Left lung (tissue), 10 donors: ENCODE results near the gene IMMP2L. TPM values are rescaled to one million over a fixed set of nuclear protein-coding genes. Genes with fewer than 3 reads are reported as not detected.
A peak's percentile ranks its signal among the peaks of the same experiment; 100 is the strongest.

Experiments
- ATAC-seq: fragments of 200-7000 bp; cut with Tn5 transposase; one replicate; pipeline ENCODE4 v1.9.1; 2020; ENCODE audit warnings: moderate library complexity
- DNase-seq, 4 donors: peaks; one replicate each; pipeline ENCODE4 v3.0.0-alpha.2; 2013 to 2020
- H3K27ac ChIP-seq, 2 donors: fragments of 200-600 bp; sonication (generic) in 1 of 2; one replicate each; pipeline versions ENCODE4 v1.5.0 to v1.8.0; 2020 to 2021
- H3K27me3 ChIP-seq, 2 donors: fragments of 200-600 bp; sonication (generic) in 1 of 2; one replicate each; pipeline versions ENCODE4 v1.5.0 to v1.8.0; 2020 to 2021
- H3K36me3 ChIP-seq, 2 donors: fragments of 200-600 bp; sonication (generic) in 1 of 2; one replicate each; pipeline versions ENCODE4 v1.5.0 to v1.8.0; 2020 to 2021
- H3K4me1 ChIP-seq, 2 donors: fragments of 200-600 bp; one replicate each; pipeline ENCODE4 v1.8.0; 2021
- H3K4me3 ChIP-seq, 2 donors: fragments of 200-600 bp; sonication (generic) in 1 of 2; one replicate each; pipeline versions ENCODE4 v1.5.0 to v1.8.0; 2020 to 2021; ENCODE audit warnings: mild to moderate bottlenecking in 1 of 2
- H3K9me3 ChIP-seq, 2 donors: fragments of 200-600 bp; sonication (generic) in 1 of 2; one replicate each; pipeline versions ENCODE4 v1.5.0 to v1.8.0; 2020 to 2021
- intact Hi-C, 2 donors: fragments of 100-400 bp; cut with DNase I; formaldehyde crosslinking; loops; one replicate each; pipeline versions ENCODE4 v1.11.2 to v1.14.2; 2022
- polyA plus RNA-seq, 6 donors: library from polyadenylated mRNA; unstranded; fragments of 120-200 nt; gene quantifications; one replicate each; pipeline ENCODE4 v1.2.1, GENCODE V29; 2013; ENCODE audit not compliant: insufficient read length in 6 of 6
- total RNA-seq, 2 donors: library from RNA; stranded (reverse); fragmentation: NEBNext Ultra II Directional; extraction: Animal tissue kit (Norgen Biotek cat#: 25700); gene quantifications; one replicate each; pipeline ENCODE4 v1.2.1, GENCODE V29; 2021
- TF ChIP-seq, protein P1 (sequence below), 2 donors: fragments of 200-600 bp; sonication (generic) in 1 of 2; IDR thresholded peaks; one replicate each; pipeline versions ENCODE4 v1.5.0 to v1.8.0; 2021; ENCODE audit warnings: antibody characterized with exemption in 2 of 2
- donor health status: DM: no; HTN: yes; CAD: no.
- donor health status: DM: no; HTN: no; CAD: no.

Gene IMMP2L
- total and polyA plus RNA-seq, 8 donors, result 10.3 to 30.1 (median 25.7) TPM

- H3K4me1 ChIP-seq, result no peaks in the 10 kb centered on the region
- no peak for DNase-seq
- no peak overlapping the region for H3K4me3 ChIP-seq
- no peaks in the 10 kb centered on the region for H3K27me3 ChIP-seq
- no peak for ATAC-seq
- H3K36me3 ChIP-seq, result no peaks in the 10 kb centered on the region
- no peak overlapping the region for H3K27ac ChIP-seq
- intact Hi-C loops, result no loop called here
- TF ChIP-seq, protein P1, sequence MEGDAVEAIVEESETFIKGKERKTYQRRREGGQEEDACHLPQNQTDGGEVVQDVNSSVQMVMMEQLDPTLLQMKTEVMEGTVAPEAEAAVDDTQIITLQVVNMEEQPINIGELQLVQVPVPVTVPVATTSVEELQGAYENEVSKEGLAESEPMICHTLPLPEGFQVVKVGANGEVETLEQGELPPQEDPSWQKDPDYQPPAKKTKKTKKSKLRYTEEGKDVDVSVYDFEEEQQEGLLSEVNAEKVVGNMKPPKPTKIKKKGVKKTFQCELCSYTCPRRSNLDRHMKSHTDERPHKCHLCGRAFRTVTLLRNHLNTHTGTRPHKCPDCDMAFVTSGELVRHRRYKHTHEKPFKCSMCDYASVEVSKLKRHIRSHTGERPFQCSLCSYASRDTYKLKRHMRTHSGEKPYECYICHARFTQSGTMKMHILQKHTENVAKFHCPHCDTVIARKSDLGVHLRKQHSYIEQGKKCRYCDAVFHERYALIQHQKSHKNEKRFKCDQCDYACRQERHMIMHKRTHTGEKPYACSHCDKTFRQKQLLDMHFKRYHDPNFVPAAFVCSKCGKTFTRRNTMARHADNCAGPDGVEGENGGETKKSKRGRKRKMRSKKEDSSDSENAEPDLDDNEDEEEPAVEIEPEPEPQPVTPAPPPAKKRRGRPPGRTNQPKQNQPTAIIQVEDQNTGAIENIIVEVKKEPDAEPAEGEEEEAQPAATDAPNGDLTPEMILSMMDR (IDR thresholded peaks at IDR 0.05), result no peak
- no peaks in the 10 kb centered on the region for H3K9me3 ChIP-seq
Observed at GRCh38 chr7:111056371-111056770, 505.9 kb downstream of the IMMP2L start.

DNA sequence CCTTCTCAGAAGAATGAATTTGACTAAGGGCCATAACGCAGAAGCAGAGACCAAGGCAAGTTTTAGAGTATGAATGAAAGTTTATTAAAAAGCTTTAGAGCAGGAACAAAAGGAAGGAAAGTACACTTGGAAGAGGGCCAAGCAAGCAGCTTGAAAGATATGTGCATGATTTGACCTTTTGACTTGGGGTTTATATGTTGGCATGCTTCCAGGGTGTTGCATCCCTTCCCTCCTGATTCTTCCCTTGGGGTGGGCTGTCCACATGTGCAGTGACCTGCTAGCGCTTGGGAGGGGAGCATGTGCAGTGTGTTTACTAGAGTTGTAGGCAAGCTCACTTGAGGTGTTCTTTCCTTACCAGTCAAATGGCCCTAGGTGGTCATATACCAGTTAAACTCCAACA lies 509.3 kb downstream of the IMMP2L start:
- TF ChIP-seq, protein P1 (IDR thresholded peaks at IDR 0.05), result no peak

DNA sequence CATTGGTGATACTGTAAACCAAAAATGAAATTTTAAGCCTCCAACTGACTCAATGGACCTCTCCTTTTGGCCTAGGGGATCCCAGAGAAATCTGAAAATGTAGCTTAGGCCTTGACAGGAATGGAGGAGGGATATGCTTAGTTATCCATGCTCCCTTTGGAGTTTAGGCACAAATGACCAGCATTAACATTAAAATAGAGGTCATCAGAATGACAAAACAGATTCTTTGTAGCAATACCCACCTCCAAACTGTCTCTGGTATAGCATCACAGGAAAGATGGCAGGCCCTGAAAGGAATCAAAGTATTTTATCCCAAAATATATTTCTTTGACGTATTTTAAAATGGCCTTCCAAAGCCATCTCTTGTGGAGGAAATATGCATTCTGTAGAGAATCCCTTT lies 510.5 kb downstream of the IMMP2L start:
- H3K9me3 ChIP-seq, result no peaks in the 10 kb centered on the region
- no peak overlapping the region for H3K27ac ChIP-seq
- DNase-seq, result no peak
- ATAC-seq, result no peak
- H3K4me1 ChIP-seq, result no peaks in the 10 kb centered on the region
- no peaks in the 10 kb centered on the region for H3K36me3 ChIP-seq
- H3K27me3 ChIP-seq, result no peaks in the 10 kb centered on the region
- intact Hi-C loops, result no loop called here
- H3K4me3 ChIP-seq, result no peak overlapping the region
- TF ChIP-seq, protein P1 (IDR thresholded peaks at IDR 0.05), result no peak

More for the DNA sequence above, 509.3 kb downstream of the IMMP2L start:
- intact Hi-C loops, result no loop called here
- ATAC-seq (no peak), DNase-seq (no peak)
- H3K27me3 ChIP-seq, result no peaks in the 10 kb centered on the region
- H3K9me3 ChIP-seq, result no peaks in the 10 kb centered on the region
- no peaks in the 10 kb centered on the region for H3K36me3 ChIP-seq
- no peak overlapping the region for H3K27ac ChIP-seq
- no peak overlapping the region for H3K4me3 ChIP-seq
- no peaks in the 10 kb centered on the region for H3K4me1 ChIP-seq

GRCh38 chr7:111050875-111051416 lies 511.3 kb downstream of the IMMP2L start:
- intact Hi-C loops, result no loop called here
- DNase-seq, result peak in 1 of 4 donors; percentile 8

DNA sequence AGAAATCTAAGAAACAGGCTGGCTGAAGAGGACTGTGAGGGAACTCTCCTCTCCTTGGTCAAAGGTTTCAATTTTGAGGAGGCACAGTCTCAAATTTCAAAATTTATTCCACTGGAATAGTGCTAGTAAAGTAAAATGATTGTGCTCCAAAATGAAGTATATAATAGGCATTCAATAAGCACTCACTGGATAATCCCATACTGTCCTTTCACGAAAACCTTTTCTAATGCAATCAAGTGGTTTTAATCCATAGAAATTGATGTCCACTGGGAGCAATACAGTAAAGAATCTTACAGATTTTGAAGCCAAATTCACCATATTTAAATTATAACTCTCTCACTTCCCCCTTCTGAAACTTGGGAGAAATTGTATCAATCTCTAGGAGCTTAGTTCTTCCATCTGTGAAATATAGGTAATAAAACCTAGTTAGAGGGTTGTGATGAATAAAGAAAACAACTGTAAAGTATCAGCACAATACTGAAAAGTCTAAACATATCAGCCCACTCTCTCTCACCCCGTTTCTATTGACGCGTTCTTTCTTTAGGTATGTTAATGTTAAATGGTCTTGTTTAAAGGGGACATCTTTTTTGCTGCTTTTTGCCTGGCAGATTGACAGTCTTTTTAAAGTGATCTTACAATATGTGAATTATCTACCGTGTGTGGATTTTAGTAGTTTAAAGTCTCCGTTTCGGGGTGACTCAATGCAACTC lies 512.2 kb downstream of the IMMP2L start:
- TF ChIP-seq, protein P1 (IDR thresholded peaks at IDR 0.05), result no peak
- intact Hi-C loops, result no loop called here
- H3K4me3 ChIP-seq, result no peak overlapping the region
- H3K27ac ChIP-seq, result no peak overlapping the region
- H3K27me3 ChIP-seq, result no peaks in the 10 kb centered on the region
- DNase-seq (no peak), ATAC-seq (no peak)
- no peaks in the 10 kb centered on the region for H3K9me3 ChIP-seq
- H3K4me1 ChIP-seq, result no peaks in the 10 kb centered on the region
- no peaks in the 10 kb centered on the region for H3K36me3 ChIP-seq

More at GRCh38 chr7:111050875-111051416, 511.3 kb downstream of the IMMP2L start:
- H3K27me3 ChIP-seq, result no peaks in the 10 kb centered on the region
- no peaks in the 10 kb centered on the region for H3K4me1 ChIP-seq
- H3K36me3 ChIP-seq, result no peaks in the 10 kb centered on the region
- no peak overlapping the region for H3K27ac ChIP-seq
- no peaks in the 10 kb centered on the region for H3K9me3 ChIP-seq
- TF ChIP-seq, protein P1 (IDR thresholded peaks at IDR 0.05), result no peak
- no peak for ATAC-seq
- no peak overlapping the region for H3K4me3 ChIP-seq
